LoVo (cell line): ENCODE measurements around the gene SCARF1.

Experiments used
- DNase-seq: peaks from one replicate; pipeline ENCODE4 v3.0.0-alpha.2; 2016; ENCODE audit warnings: low spot score

SCARF1 gene

DNA sequence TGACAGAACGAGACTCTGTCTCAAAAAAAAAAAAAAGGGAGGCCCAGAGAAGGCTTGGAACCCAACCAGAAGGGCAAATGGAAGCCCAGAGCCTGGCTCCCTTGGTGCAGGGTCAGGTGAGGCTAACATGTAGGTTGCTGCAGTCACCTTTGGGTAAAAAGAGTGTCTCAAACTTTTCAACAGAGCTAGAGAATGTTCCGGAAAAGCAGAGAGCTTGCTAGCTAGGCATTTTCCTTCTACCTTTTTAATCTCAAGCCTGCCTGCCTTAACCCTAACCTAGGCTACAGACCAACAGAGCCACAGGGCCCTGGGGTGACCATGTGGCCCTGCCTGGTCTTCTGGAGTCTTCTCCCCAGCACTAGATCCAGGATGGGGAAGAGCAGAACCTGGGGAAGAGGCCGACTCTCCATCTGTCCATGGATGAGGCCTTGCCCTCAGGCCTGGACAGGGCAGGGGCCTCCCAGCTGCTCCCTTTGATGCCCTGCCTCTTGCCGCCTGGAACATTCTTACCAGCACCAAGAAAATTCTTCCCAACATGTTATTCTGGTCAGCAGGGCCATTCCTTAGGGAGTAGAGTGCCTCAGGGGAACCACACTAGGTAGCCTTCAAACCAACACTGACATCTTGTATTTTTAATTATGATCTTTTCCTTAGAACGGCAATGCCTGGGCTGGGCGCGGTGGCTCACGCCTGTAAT lies 47.0 kb downstream of the SCARF1 start:
- no peak for DNase-seq

DNA sequence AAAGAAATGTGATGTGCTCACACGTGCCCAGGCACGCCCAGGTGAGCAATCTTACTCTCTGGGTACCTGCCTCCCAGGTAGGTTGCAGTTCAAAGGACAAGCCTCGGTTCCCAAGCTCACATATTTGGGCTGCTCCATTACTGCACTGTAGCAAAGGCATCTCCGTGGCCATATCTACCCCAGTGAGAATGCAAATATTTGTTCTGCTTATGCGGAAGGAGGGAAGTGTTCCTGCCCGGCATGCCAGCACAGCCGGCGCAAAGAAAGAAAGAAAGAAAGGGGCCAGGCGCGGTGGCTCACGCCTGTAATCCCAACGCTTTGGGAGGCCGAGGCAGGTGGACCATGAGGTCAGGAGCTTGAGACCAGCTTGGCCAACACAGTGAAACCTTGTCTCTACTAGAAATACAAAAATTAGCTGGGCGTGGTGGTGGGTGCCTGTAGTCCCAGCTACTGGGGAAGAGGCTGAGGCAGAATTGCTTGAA lies 47.6 kb downstream of the SCARF1 start:
- no peak for DNase-seq

DNA sequence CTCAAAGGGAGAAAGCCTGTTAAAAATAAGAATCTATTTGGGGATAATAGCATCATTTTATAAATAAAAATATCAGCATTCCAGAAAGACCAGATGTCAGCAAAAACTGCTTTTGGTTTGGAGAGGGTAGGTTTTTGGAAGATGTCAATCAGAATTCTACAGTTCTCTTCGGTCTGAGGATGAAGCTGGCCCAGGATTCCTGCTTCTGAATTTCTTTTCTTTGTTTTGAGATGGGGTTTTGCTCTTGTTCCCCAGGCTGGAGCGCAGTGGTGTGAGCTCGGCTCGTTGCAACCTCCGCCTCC lies 52.0 kb downstream of the SCARF1 start:
- no peak for DNase-seq

DNA sequence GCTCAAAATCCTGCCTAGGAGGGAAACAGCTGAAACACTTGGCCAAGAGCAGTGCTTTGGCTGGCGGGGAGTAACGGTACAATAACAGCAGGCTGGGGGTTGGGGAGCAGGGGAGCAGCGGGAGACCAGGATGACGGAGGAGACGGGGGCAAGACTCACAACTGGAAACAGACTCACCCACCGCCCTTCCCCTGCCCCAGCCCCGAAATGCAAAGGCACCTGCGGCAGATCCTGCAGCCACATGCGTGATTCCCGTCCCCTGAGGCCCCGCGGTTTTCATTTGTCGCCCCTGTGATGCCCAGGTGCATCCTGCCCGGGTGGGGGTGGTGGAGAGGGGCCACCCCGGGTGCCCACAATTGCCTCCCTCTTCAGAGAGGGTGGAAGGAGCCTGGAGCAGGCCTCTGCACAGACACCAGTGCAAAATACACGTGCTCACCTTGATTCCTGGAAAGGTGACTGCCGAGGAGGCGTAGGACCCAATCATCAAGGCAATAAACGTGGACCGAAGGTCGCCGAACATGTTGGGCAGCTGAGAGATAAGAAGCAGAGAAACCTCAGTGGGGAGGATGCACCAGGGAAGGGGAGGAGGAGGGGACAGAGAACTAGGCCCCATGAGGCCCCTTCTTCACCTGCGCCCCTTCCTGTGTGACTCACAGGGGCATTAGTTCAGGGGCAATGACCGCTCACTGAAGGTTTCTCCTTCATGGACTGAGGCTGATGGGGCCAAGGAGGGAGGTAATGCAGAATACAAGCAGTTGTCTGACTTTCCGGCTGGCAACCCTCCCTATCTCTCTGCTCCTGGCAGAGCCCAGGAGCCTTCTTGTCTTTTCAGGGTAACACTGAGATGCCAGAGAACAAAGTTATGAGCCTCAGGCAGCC lies 52.5 kb downstream of the SCARF1 start:
- no peak for DNase-seq

DNA sequence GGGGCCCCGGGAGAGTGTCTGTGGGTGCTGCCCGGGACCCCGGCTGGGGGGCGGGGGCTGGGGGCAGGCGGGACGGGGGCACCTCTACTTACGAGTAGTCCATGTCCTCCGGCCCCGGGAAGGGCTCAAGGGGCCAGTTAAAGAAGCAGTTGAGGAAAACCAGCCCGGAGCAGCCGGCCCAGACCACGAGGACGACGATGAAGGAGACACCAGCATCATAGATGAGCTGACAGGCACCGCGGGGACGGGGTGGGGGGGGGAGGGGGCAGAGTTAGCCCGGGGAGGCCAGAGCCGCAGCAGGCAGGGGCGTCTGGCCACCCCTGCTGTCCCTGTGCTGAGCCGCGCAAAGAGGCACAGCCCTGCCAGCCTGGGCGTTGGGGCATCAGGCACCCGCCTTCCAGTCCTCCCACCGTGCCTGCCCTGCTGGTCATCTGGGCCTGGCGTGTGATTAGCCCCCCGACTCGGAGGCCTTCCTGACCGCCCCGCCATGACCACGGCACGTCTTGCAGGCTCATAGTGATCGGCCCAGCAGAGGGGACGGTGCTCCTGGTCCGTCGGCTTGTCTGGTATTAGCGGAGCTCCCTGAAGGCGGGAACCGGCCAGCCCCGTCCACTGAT lies 54.0 kb downstream of the SCARF1 start:
- no peak for DNase-seq

DNA sequence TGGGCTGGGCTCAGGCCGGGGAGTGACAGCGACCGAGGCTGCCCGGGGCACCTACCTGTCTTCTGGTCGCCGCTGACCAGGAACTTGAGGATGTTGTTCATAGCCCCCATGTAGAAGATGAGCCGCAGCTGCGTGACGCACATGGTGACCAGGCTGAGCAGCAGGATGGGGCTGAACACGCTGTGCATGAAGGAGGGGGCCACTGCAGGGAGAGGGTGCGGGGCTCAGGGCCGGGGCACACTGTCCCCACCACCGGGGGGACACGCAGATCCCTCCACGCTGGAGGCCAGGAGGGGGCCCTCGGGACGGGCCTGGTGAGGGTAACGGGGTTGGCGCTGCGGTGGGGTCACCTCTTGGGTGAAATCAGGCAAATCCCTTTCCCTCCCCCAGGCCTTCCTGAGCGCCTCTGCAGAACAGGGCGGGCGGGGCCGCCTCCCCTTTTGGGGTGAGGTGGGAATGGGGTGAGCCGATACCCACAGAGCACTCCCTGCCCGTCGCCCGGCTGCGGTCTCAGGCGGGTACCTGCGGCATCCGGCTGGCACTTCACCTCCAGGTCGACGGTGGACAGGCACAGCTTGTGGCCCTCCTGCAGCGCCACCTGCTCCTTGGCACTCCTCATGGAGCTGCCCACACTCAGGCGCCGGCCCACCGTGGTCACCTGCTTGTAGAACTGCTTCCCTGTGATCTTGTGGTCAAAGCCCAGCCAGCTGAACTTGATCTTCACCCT lies 54.6 kb downstream of the SCARF1 start:
- no peak for DNase-seq

DNA sequence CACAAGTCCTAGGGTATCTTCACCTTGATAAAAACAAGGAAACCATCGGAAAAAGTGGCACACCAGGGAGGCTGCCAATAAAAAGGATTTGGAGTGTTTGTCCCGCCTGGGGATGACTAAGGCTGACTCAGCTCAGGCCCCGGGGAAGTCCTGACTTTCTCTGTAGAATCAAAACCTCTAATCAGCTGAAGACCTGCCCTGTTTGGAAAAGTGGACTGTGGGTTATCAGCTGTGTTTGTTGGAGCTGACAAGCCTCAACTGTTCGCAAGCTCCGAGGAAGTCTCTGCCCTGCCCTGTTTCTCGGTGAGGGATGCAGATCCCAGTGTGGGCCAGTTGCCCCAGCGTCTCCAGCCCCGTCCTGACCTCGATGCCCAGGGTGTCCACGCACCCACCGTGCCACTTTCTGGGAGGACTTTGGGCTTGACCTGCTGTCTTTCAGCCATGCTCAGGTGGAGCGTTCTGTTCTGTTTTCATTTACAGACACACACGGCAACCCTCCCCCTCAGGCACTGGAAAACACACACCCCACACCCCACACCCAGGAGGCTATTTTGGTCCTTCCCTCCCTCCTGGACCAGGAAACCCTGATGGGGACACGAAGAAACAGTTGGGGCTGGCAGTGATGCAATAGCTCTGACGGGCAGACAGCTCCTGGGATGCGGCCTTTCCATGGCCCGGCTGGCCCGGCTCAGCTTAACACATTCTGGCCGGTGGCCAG lies 55.3 kb downstream of the SCARF1 start:
- DNase-seq: peak; percentile 90

DNA sequence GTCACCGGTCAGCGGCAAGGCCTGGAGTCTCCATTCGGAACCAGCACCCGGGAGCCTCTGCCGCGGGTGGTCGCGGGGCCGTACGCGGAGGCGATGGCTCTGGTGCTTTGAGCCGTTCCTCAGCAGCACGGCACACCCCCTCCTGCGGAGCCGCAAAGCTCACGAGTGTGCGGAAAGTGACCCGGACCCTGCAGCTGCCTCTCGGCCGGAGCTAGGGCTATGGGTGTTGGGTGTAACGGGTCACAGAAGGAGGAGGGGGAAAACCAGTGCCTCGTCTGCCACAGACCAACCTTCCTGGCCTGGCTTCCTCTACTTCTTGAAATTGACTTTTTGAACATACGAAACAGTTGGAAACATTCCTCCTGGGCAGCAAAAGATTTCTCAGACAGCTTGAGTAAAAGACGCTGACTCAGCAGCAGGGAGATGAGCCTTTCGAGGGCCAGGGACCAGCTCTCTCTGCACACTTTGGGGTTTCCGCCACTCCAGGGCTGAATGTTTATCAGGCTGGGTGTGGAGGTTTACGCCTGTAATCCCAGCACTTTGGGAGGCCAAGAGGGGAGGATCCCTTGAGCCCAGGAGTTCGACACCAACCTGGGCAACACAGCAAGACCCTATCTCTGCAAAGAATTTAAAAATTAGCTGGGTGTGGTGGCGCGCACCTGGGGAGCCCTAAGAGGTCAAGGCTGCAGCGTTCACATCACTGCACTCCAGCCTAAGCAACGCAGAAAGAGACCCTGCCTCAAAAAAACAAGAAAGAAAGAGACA lies 56.5 kb downstream of the SCARF1 start:
- DNase-seq: no peak

DNA sequence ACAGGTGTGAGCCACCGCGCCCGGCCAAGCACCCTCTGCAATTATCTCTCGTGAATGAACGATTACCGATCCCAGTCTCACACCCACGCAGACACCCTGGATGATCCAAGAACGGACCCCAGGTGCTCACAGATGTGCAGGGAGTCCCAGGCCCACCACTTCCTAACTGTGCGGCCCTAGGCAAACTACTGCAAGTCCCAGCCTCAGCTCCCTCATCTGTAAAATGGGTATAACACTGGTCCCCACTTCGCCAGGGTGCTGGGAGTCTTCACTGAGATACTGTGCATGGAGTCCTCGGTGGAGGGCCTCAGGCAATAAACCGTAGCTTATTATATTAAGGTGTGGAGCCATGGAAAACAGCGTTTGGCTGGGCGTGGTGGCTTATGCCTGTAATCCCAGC lies 61.4 kb downstream of the SCARF1 start:
- DNase-seq: no peak
